Stomach (tissue), 9 donors: ENCODE results near the gene THBD. TPM values are rescaled to one million over a fixed set of nuclear protein-coding genes. Genes with fewer than 3 reads are reported as not detected.

Source experiments
- DNase-seq, 2 donors: peaks; one replicate each; pipeline versions ENCODE4 v3.0.0 to v3.0.0-alpha.2; 2013 to 2019
- H3K27ac ChIP-seq, 5 donors: fragments of 200-600 bp in 4 of 5; sonication (generic) in 4 of 5; one replicate each; pipeline ENCODE4 v1.5.1; 2013 to 2019; ENCODE audit warnings: mild to moderate bottlenecking in 1 of 5, moderate library complexity in 1 of 5
- H3K27me3 ChIP-seq, 3 donors: fragments of 200-600 bp; sonication (generic); one replicate each; pipeline ENCODE4 v1.5.1; 2017 to 2019; ENCODE audit warnings: mixed run types in 1 of 3
- H3K36me3 ChIP-seq, 4 donors: fragments of 200-600 bp; sonication (generic); 1 replicate in 3 of 4; 2 replicates in 1 of 4; pipeline ENCODE4 v1.5.1; 2016 to 2019
- H3K4me1 ChIP-seq, 4 donors: fragments of 200-600 bp; sonication (generic); one replicate each; pipeline ENCODE4 v1.5.1; 2016 to 2019
- H3K4me3 ChIP-seq, 4 donors: fragments of 200-600 bp; sonication (generic) in 3 of 4; one replicate each; pipeline ENCODE4 v1.5.1; 2016 to 2019; ENCODE audit warnings: mild to moderate bottlenecking in 1 of 4
- H3K9me3 ChIP-seq, 4 donors: fragments of 200-600 bp; sonication (generic); one replicate each; pipeline ENCODE4 v1.5.1; 2016 to 2019
- EP300 ChIP-seq: sonication (generic); formaldehyde crosslinking; IDR thresholded peaks from one replicate; pipeline ENCODE4 v1.6.1; 2017; ENCODE audit warnings: antibody characterized with exemption
- POLR2A ChIP-seq, 4 donors: fragments of 450-650 bp; IDR thresholded peaks; one replicate each; pipeline ENCODE4 v1.6.1; 2016; ENCODE audit warnings: antibody characterized with exemption in 4 of 4, control low read depth in 2 of 4, mild to moderate bottlenecking in 1 of 4, moderate library complexity in 1 of 4
- POLR2AphosphoS5 ChIP-seq, 3 donors: sonication (generic); formaldehyde crosslinking; IDR thresholded peaks; one replicate each; pipeline ENCODE4 v1.6.1; 2016; ENCODE audit warnings: antibody characterized with exemption in 3 of 3
- WGBS, 5 donors: extraction: QIAGEN DNeasy Blood & Tissue Kit in 3 of 5; methylation state at CpG; one replicate each; pipeline versions ENCODE4 v1.1.5 to v1.1.7; 2013 to 2018; 5-methylcytosine and 5-hydroxymethylcytosine counted together
- intact Hi-C: fragments of 100-400 bp; cut with DNase I; formaldehyde crosslinking; loops from one replicate; pipeline ENCODE4 v1.15.1; 2023; ENCODE audit warnings: low total_unique reads
- polyA plus RNA-seq, 3 donors: library from polyadenylated mRNA; stranded (reverse); fragments of 200-250 nt; gene quantifications; one replicate each; pipeline ENCODE4 v1.2.3, GENCODE V29; 2013
- total RNA-seq, 5 donors: library from RNA; depleted of rRNA; stranded (reverse); fragments of >200 nt; gene quantifications; one replicate each; pipeline versions ENCODE4 v1.1.0 to v1.2.3, GENCODE V29; 2014 to 2016
- TF ChIP-seq, protein P1 (sequence below), 7 experiments: fragments of 450-650 bp in 4 of 7; fragments of 200-600 bp in 3 of 7; sonication (generic) in 3 of 7; IDR thresholded peaks; one replicate each; pipeline ENCODE4 v1.5.1; 2016 to 2019; ENCODE audit warnings: antibody characterized with exemption in 7 of 7, control low read depth in 2 of 7, mild to moderate bottlenecking in 1 of 7
- donor health status: healthy with polysubstance abuse.
- donor health status: Bipolar disorder and iron deficiency.
- donor health status: healthy.

Gene THBD
- total and polyA plus RNA-seq, 8 donors = 2.7 to 83.5 (median 21.8) TPM

GRCh38 chr20:23066772-23067171 is 17.3 kb upstream of the THBD start:
- TF ChIP-seq, protein P1, sequence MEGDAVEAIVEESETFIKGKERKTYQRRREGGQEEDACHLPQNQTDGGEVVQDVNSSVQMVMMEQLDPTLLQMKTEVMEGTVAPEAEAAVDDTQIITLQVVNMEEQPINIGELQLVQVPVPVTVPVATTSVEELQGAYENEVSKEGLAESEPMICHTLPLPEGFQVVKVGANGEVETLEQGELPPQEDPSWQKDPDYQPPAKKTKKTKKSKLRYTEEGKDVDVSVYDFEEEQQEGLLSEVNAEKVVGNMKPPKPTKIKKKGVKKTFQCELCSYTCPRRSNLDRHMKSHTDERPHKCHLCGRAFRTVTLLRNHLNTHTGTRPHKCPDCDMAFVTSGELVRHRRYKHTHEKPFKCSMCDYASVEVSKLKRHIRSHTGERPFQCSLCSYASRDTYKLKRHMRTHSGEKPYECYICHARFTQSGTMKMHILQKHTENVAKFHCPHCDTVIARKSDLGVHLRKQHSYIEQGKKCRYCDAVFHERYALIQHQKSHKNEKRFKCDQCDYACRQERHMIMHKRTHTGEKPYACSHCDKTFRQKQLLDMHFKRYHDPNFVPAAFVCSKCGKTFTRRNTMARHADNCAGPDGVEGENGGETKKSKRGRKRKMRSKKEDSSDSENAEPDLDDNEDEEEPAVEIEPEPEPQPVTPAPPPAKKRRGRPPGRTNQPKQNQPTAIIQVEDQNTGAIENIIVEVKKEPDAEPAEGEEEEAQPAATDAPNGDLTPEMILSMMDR (IDR thresholded peaks at IDR 0.05) = no peak
- TF ChIP-seq POLR2AphosphoS5 (IDR thresholded peaks at IDR 0.05) (no peak), EP300 (no peak), POLR2A (IDR thresholded peaks at IDR 0.05) (no peak)
- Histone ChIP-seq H3K36me3 (no peaks in the 10 kb centered on the region), H3K27me3 (no peaks in the 10 kb centered on the region), H3K9me3 (no peaks in the 10 kb centered on the region), H3K27ac (no peak overlapping the region), H3K4me1 (peaks cover 0 to 8% (median 5%) of the 10 kb centered on the region in 4 donors), H3K4me3 (no peak overlapping the region)
- 78 to 87% (median 83%) methylated on average over 3 of the region's 3 CpGs for WGBS, 5 donors
- intact Hi-C loops = loop anchor here (10.0 kb wide), 1 partner anchor 372 kb away; no protein-coding TSS in a partner anchor
- no peak for DNase-seq

- WGBS, 5 donors = 51 to 65% (median 57%) methylated on average over 9 of the region's 9 CpGs
- Histone ChIP-seq H3K27me3 (no peaks in the 10 kb centered on the region), H3K9me3 (no peaks in the 10 kb centered on the region), H3K4me1 (peaks cover 6 to 20% (median 17%) of the 10 kb centered on the region in 4 donors), H3K4me3 (no peak overlapping the region), H3K27ac (no peak overlapping the region), H3K36me3 (no peaks in the 10 kb centered on the region)
- intact Hi-C loops = loop anchor here (10.0 kb wide), 1 partner anchor 371 kb away; no protein-coding TSS in a partner anchor
- no peak for DNase-seq
- TF ChIP-seq POLR2AphosphoS5 (IDR thresholded peaks at IDR 0.05) (no peak), EP300 (no peak), POLR2A (IDR thresholded peaks at IDR 0.05) (no peak)
- TF ChIP-seq, protein P1 (IDR thresholded peaks at IDR 0.05) = no peak
Observed at GRCh38 chr20:23065266-23066201, 16.1 kb upstream of the THBD start.

GRCh38 chr20:23063581-23063980 is 14.1 kb upstream of the THBD start:
- no peak overlapping the region for H3K27ac ChIP-seq
- intact Hi-C loops = loop anchor here (10.0 kb wide), 1 partner anchor 369 kb away; no protein-coding TSS in a partner anchor
- TF ChIP-seq POLR2A (IDR thresholded peaks at IDR 0.05) (no peak), POLR2AphosphoS5 (IDR thresholded peaks at IDR 0.05) (no peak), EP300 (no peak)
- TF ChIP-seq, protein P1 (IDR thresholded peaks at IDR 0.05) = no peak
- no peak overlapping the region for H3K4me3 ChIP-seq
- no peaks in the 10 kb centered on the region for H3K36me3 ChIP-seq
- no peaks in the 10 kb centered on the region for H3K9me3 ChIP-seq
- no peak for DNase-seq
- no peaks in the 10 kb centered on the region for H3K27me3 ChIP-seq
- 60 to 85% (median 76%) methylated on average over 2 of the region's 2 CpGs for WGBS, 5 donors
- H3K4me1 ChIP-seq = peaks cover 14 to 31% (median 22%) of the 10 kb centered on the region in 4 donors

DNA sequence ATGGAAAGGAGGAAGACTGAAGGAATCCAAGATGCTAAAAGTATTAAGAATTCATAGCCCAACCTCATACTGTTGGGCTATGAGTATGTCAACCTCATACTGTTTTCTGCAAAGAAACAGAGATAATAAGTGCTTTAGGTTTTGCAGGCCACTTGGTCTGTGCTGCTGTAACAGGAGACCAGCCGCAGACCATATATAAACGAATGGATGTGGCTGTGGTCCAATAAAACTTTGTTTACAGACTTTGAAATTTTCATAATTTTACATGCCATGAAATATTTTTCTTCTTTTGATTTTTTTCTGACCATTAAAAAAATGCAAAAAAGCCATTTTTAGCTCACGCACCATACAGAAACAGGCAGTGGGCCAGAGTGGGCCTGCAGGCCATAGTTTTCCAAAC is 13.7 kb upstream of the THBD start:
- H3K9me3 ChIP-seq = no peaks in the 10 kb centered on the region
- H3K4me3 ChIP-seq = no peak overlapping the region
- 70 to 84% (median 81%) methylated on average over 3 of the region's 3 CpGs for WGBS, 5 donors
- no peaks in the 10 kb centered on the region for H3K27me3 ChIP-seq
- DNase-seq = no peak
- H3K4me1 ChIP-seq = peaks cover 14 to 31% (median 22%) of the 10 kb centered on the region in 4 donors
- peak overlapping the region in 1 of 5 donors; percentile 35 for H3K27ac ChIP-seq
- intact Hi-C loops = loop anchor here (10.0 kb wide), 1 partner anchor 368 kb away; no protein-coding TSS in a partner anchor
- no peaks in the 10 kb centered on the region for H3K36me3 ChIP-seq
- TF ChIP-seq, protein P1 (IDR thresholded peaks at IDR 0.05) = no peak
- TF ChIP-seq EP300 = no peak
- TF ChIP-seq POLR2AphosphoS5 (IDR thresholded peaks at IDR 0.05) = no peak
- TF ChIP-seq POLR2A (IDR thresholded peaks at IDR 0.05) = no peak
